Upper lobe of left lung (tissue), 4 donors: ENCODE results near the gene COL15A1.

Source experiments
- EP300 ChIP-seq, 4 donors: sonication (generic); formaldehyde crosslinking; IDR thresholded peaks; one replicate each; pipeline ENCODE4 v1.5.1; 2017; ENCODE audit warnings: antibody characterized with exemption in 4 of 4, control low read depth in 2 of 4
- POLR2A ChIP-seq, 4 donors: fragments of 450-650 bp; IDR thresholded peaks; one replicate each; pipeline ENCODE4 v1.5.1; 2016 to 2017; ENCODE audit warnings: antibody characterized with exemption in 4 of 4, mild to moderate bottlenecking in 2 of 4
- POLR2AphosphoS5 ChIP-seq, 2 donors: sonication (generic); formaldehyde crosslinking; IDR thresholded peaks; one replicate each; pipeline ENCODE4 v1.5.1; 2017; ENCODE audit warnings: antibody characterized with exemption in 2 of 2
- TF ChIP-seq, protein P1 (sequence below), 6 experiments: fragments of 450-650 bp in 4 of 6; fragments of 200-600 bp in 2 of 6; sonication (generic) in 2 of 6; IDR thresholded peaks; one replicate each; pipeline ENCODE4 v1.5.1; 2016 to 2019; ENCODE audit warnings: antibody characterized with exemption in 6 of 6

DNA sequence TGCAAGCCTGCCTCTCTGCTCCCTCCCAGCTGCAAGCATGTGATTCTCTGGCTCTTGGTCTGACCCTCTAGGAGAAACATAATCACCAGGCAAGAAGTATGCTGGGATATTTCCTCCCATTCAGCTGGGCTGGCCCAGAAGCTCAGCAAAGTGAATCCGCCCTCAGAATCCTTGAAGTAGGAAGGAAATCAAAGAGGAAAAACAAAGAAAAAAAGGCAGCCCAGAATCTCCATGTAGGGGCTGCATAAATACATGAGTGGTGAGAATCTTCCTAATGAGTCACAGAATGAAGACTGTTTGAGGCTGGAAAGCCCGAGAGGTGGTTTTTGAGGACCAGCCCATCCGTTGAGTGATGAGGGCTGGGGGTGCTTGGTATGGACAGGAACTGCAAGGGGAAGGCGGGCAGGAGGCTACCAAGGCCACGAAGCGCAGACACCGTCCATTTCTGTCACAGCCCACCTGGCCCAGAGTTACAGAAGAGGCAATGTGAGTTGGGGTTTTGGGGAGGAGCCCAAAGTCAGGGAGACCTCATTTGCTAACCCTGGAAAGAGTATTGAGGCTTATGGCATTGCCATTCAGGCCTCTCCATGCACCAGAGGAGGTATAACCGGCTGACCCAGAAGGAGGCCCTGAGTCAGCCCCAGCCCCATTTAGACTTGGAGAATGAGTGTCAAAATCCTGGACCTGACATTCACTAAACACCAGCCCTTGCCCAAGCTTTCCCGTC is 127.8 kb downstream of the COL15A1 start:
- TF ChIP-seq EP300 (IDR thresholded peaks at IDR 0.05) (no peak), POLR2AphosphoS5 (IDR thresholded peaks at IDR 0.05) (no peak), POLR2A (IDR thresholded peaks at IDR 0.05) (no peak)
- TF ChIP-seq, protein P1, sequence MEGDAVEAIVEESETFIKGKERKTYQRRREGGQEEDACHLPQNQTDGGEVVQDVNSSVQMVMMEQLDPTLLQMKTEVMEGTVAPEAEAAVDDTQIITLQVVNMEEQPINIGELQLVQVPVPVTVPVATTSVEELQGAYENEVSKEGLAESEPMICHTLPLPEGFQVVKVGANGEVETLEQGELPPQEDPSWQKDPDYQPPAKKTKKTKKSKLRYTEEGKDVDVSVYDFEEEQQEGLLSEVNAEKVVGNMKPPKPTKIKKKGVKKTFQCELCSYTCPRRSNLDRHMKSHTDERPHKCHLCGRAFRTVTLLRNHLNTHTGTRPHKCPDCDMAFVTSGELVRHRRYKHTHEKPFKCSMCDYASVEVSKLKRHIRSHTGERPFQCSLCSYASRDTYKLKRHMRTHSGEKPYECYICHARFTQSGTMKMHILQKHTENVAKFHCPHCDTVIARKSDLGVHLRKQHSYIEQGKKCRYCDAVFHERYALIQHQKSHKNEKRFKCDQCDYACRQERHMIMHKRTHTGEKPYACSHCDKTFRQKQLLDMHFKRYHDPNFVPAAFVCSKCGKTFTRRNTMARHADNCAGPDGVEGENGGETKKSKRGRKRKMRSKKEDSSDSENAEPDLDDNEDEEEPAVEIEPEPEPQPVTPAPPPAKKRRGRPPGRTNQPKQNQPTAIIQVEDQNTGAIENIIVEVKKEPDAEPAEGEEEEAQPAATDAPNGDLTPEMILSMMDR (IDR thresholded peaks at IDR 0.05) = no peak
